ENCODE results near the gene MSMP. TPM values are rescaled to one million over a fixed set of nuclear protein-coding genes. Genes with fewer than 3 reads are reported as not detected.

The MSMP gene
- total and polyA plus RNA-seq, 9 of the 15 experiments (the other 6 are each of a cell fraction or from before 2014, with no cell fraction given) = 0.60 TPM; not detected in 8

GRCh38 chr9:35727676-35728040, 26.4 kb downstream of the MSMP start (continued):
- no peak for TF ChIP-seq HDAC6 (IDR thresholded peaks at IDR 0.05; ENCODE audit: low read depth, low read length)
- TF ChIP-seq CXXC5 (CRISPR knock-in tag; IDR thresholded peaks at IDR 0.05) = no peak
- TF ChIP-seq CHD1 (IDR thresholded peaks at IDR 0.05; ENCODE audit: low read length) = no peak
- no peak for TF ChIP-seq ZNF143 (CRISPR knock-in tag; IDR thresholded peaks at IDR 0.05)
- TF ChIP-seq FOSL1 (tag; conservative IDR thresholded peaks at IDR 0.05) = peak; percentile 59
- no peak for TF ChIP-seq ETV5 (CRISPR knock-in tag; IDR thresholded peaks at IDR 0.05; ENCODE audit: low read depth)
- TF ChIP-seq YBX1 (IDR thresholded peaks at IDR 0.05) = no peak
- TF ChIP-seq RB1 (IDR thresholded peaks at IDR 0.05; ENCODE audit: low read depth) = no peak
- no peak for TF ChIP-seq PHF8 (IDR thresholded peaks at IDR 0.05; ENCODE audit: borderline replicate concordance, low read length)
- TF ChIP-seq IFI16 (CRISPR knock-in tag; IDR thresholded peaks at IDR 0.05) = no peak
- no peak for TF ChIP-seq ZKSCAN1 (IDR thresholded peaks at IDR 0.05; ENCODE audit: low read depth, low read length)
- TF ChIP-seq ZNF140 (CRISPR knock-in tag; IDR thresholded peaks at IDR 0.05) = no peak
- TF ChIP-seq PTRF (tag; IDR thresholded peaks at IDR 0.05) = no peak
- TF ChIP-seq, protein P1, sequence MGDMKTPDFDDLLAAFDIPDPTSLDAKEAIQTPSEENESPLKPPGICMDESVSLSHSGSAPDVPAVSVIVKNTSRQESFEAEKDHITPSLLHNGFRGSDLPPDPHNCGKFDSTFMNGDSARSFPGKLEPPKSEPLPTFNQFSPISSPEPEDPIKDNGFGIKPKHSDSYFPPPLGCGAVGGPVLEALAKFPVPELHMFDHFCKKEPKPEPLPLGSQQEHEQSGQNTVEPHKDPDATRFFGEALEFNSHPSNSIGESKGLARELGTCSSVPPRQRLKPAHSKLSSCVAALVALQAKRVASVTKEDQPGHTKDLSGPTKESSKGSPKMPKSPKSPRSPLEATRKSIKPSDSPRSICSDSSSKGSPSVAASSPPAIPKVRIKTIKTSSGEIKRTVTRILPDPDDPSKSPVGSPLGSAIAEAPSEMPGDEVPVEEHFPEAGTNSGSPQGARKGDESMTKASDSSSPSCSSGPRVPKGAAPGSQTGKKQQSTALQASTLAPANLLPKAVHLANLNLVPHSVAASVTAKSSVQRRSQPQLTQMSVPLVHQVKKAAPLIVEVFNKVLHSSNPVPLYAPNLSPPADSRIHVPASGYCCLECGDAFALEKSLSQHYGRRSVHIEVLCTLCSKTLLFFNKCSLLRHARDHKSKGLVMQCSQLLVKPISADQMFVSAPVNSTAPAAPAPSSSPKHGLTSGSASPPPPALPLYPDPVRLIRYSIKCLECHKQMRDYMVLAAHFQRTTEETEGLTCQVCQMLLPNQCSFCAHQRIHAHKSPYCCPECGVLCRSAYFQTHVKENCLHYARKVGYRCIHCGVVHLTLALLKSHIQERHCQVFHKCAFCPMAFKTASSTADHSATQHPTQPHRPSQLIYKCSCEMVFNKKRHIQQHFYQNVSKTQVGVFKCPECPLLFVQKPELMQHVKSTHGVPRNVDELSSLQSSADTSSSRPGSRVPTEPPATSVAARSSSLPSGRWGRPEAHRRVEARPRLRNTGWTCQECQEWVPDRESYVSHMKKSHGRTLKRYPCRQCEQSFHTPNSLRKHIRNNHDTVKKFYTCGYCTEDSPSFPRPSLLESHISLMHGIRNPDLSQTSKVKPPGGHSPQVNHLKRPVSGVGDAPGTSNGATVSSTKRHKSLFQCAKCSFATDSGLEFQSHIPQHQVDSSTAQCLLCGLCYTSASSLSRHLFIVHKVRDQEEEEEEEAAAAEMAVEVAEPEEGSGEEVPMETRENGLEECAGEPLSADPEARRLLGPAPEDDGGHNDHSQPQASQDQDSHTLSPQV (IDR thresholded peaks at IDR 0.05) = no peak; the same call in 1 of the 2 replicates
- no peak for TF ChIP-seq TFE3 (CRISPR knock-in tag; IDR thresholded peaks at IDR 0.05)
- TF ChIP-seq ZNF780A (CRISPR knock-in tag; IDR thresholded peaks at IDR 0.05) = no peak
- TF ChIP-seq ZNF766 (CRISPR knock-in tag; conservative IDR thresholded peaks at IDR 0.05) = no peak
- peak; percentile 52 for TF ChIP-seq NCOR1 (IDR thresholded peaks at IDR 0.05)
- TF ChIP-seq MTA3 (IDR thresholded peaks at IDR 0.05; ENCODE audit: borderline replicate concordance) = no peak

Data from K562 (cell line).